Kidney (tissue), 14 donors: ENCODE results near the gene OR9Q1. TPM values are rescaled to one million over a fixed set of nuclear protein-coding genes. Genes with fewer than 3 reads are reported as not detected.

Source experiments
- DNase-seq, 5 donors: peaks; one replicate each; pipeline ENCODE4 v3.0.0-alpha.2; 2013 to 2020
- FAIRE-seq: peaks from 2 replicates; lab custom pipeline; 2012; peaks lifted over from hg19 to GRCh38; lab: Jason Lieb, UNC
- H3K27ac ChIP-seq, 2 donors: one replicate each; pipeline ENCODE4 v1.7.0; 2013; ENCODE audit warnings: low read depth in 2 of 2, low read length in 2 of 2, inconsistent platforms in 1 of 2
- H3K27me3 ChIP-seq: one replicate; pipeline ENCODE4 v1.7.1; 2013; ENCODE audit warnings: low read length, inconsistent platforms; ENCODE audit not compliant: control insufficient read depth, insufficient read depth
- H3K36me3 ChIP-seq, 3 donors: one replicate each; pipeline versions ENCODE4 v1.7.0 to v1.7.1; 2013; ENCODE audit warnings: low read length in 3 of 3, control low read depth in 1 of 3, inconsistent platforms in 1 of 3; ENCODE audit not compliant: insufficient read depth in 3 of 3, control insufficient read depth in 2 of 3
- H3K4me1 ChIP-seq, 3 donors: one replicate each; pipeline versions ENCODE4 v1.7.0 to v1.7.1; 2013; ENCODE audit warnings: low read length in 3 of 3, inconsistent platforms in 1 of 3, low read depth in 1 of 3; ENCODE audit not compliant: control insufficient read depth in 2 of 3, insufficient read depth in 2 of 3
- H3K4me3 ChIP-seq, 3 donors: one replicate each; pipeline versions ENCODE4 v1.7.0 to v1.8.1; 2013; ENCODE audit warnings: low read length in 3 of 3, control low read depth in 1 of 3, inconsistent platforms in 1 of 3
- H3K9ac ChIP-seq, 3 donors: one replicate each; pipeline versions ENCODE4 v1.7.0 to v1.7.1; 2013; ENCODE audit warnings: low read length in 3 of 3, control low read depth in 1 of 3, inconsistent platforms in 1 of 3
- H3K9me3 ChIP-seq, 3 donors: one replicate each; pipeline versions ENCODE4 v1.7.0 to v1.7.1; 2013; ENCODE audit warnings: low read length in 3 of 3, control low read depth in 1 of 3, inconsistent platforms in 1 of 3; ENCODE audit not compliant: control insufficient read depth in 2 of 3, insufficient read depth in 1 of 3
- intact Hi-C: fragments of 100-400 bp; cut with DNase I; formaldehyde crosslinking; loops from one replicate; pipeline ENCODE4 v1.11.1; 2022
- polyA plus RNA-seq: library from polyadenylated mRNA; stranded (reverse); fragments of 350-450 nt; fragmentation: Illumina TruSeq; extraction: RNeasy Lipid Tissue Mini Kit (QIAGEN cat#74804); gene quantifications from one replicate; pipeline ENCODE4 v1.2.3, GENCODE V29; 2014; ENCODE audit warnings: low read depth, low replicate concordance; ENCODE audit not compliant: insufficient read depth
- total RNA-seq: library from RNA; stranded (reverse); fragmentation: NEBNext Ultra II Directional; extraction: Animal tissue kit (Norgen Biotek cat#: 25700); gene quantifications from one replicate; pipeline ENCODE4 v1.2.1, GENCODE V29; 2021
- TF ChIP-seq, protein P1 (sequence below): IDR thresholded peaks from 3 replicates; pipeline ENCODE4 v1.5.1; 2012; ENCODE audit warnings: mild to moderate bottlenecking, moderate library complexity, borderline replicate concordance; ENCODE audit not compliant: insufficient read depth; ENCODE audit errors: extremely low read depth
- donor health status: control.
- donor health status: control.
- donor health status: control.
- donor health status: control.
- donor health status: control.
- donor health status: DM: yes; HTN: yes; CAD: no.
- donor health status: Normal renal cell carcinoma (clear cell type).

Gene OR9Q1
- total and polyA plus RNA-seq, 2 donors from 2014 or later, result not detected

DNA sequence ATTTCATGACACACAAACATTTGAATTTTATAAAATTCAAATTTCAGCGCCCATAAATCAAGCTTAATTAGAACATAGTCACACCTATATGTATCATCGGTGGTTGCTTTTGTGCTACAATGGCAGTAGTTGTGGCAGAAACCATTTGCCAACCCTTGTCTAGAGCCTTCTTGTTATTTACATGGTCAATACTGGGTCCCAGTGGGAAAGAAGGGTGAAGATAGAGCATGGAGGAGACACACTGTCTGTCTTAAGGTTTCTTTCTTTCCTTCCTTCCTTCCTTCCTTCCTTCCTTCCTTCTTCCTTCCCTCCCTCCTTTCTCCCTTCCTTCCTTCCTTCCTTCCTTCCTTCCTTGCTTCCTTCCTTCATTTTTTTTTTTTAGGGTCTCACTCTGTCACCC is 10.8 kb downstream of the OR9Q1 start:
- no peak for FAIRE-seq
- no peak overlapping the region for H3K4me3 ChIP-seq
- H3K27me3 ChIP-seq, result no peaks in the 10 kb centered on the region
- intact Hi-C loops, result no loop called here
- no peaks in the 10 kb centered on the region for H3K36me3 ChIP-seq
- H3K27ac ChIP-seq, result no peak overlapping the region
- H3K4me1 ChIP-seq, result peaks cover 0 to 8% (median 0%) of the 10 kb centered on the region in 3 donors
- peaks cover 0 to 9% (median 0%) of the 10 kb centered on the region in 3 donors for H3K9me3 ChIP-seq
- TF ChIP-seq, protein P1, sequence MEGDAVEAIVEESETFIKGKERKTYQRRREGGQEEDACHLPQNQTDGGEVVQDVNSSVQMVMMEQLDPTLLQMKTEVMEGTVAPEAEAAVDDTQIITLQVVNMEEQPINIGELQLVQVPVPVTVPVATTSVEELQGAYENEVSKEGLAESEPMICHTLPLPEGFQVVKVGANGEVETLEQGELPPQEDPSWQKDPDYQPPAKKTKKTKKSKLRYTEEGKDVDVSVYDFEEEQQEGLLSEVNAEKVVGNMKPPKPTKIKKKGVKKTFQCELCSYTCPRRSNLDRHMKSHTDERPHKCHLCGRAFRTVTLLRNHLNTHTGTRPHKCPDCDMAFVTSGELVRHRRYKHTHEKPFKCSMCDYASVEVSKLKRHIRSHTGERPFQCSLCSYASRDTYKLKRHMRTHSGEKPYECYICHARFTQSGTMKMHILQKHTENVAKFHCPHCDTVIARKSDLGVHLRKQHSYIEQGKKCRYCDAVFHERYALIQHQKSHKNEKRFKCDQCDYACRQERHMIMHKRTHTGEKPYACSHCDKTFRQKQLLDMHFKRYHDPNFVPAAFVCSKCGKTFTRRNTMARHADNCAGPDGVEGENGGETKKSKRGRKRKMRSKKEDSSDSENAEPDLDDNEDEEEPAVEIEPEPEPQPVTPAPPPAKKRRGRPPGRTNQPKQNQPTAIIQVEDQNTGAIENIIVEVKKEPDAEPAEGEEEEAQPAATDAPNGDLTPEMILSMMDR, result no peak
- DNase-seq, result no peak
- H3K9ac ChIP-seq, result no peak overlapping the region

DNA sequence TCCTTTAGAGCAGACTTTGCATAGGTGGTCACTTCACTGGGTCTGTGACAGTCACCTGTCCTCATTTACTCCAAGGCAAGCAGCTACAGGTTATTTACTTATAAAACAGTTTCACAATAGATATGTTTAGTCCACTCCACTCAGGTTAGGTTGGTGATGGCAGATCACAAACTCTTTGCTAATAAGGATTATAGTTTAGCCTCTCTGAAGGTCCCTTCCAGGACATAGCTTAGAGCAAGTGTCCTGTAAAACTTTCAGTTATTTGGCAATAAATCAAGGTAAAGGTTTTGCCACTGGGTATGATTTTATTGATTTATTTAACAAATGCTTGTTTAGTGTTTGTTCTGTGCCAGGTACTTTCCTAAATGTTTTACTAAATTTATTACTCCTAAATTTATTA is 15.9 kb downstream of the OR9Q1 start:
- H3K9ac ChIP-seq, result no peak overlapping the region
- TF ChIP-seq, protein P1, result no peak
- peaks cover 0 to 9% (median 0%) of the 10 kb centered on the region in 3 donors for H3K9me3 ChIP-seq
- no peak for DNase-seq
- no peaks in the 10 kb centered on the region for H3K27me3 ChIP-seq
- no peak overlapping the region for H3K4me3 ChIP-seq
- intact Hi-C loops, result no loop called here
- no peak overlapping the region for H3K27ac ChIP-seq
- no peaks in the 10 kb centered on the region for H3K4me1 ChIP-seq
- no peak for FAIRE-seq
- H3K36me3 ChIP-seq, result no peaks in the 10 kb centered on the region

DNA sequence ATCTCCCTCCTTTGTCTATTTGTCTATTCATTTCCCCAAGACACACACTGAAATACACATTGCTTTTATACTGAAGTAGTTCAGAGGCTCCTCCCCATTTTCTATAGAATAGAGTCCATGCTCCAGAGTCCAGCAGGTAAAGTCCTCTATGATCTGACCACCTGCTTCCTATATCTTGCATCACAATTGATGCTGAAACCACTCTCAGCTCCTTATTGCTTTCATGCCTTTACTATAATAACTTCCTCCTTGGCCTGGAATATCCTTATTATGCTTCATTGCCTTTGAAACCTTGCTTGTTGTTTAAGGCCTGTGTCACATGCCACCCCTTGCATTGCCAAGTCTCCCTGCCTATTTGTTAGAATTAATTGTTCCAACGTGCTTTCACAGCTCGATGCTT is 19.7 kb downstream of the OR9Q1 start:
- no peak overlapping the region for H3K27ac ChIP-seq
- no peaks in the 10 kb centered on the region for H3K4me1 ChIP-seq
- TF ChIP-seq, protein P1, result no peak
- no peak overlapping the region for H3K9ac ChIP-seq
- H3K9me3 ChIP-seq, result no peaks in the 10 kb centered on the region
- intact Hi-C loops, result no loop called here
- no peaks in the 10 kb centered on the region for H3K27me3 ChIP-seq
- FAIRE-seq (no peak), DNase-seq (no peak)
- no peaks in the 10 kb centered on the region for H3K36me3 ChIP-seq
- no peak overlapping the region for H3K4me3 ChIP-seq

DNA sequence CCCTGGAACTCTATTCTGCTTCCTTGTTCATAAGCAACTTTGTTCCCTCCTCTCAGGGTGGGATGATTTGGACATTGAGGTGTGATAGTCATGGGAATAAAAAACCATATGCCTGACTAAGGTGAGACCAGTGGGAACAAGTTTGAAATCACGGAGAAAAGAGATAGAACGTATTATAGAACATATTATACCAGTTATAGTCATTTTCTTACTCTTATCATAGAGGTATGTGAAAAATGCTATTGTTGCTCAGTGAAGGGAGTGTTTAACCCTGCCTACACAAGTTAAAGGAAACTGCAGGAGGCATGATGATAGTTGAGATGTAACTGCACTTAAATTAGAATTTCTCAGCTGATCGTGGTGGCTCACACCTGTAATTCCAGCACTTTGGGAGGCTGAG is 22.6 kb downstream of the OR9Q1 start:
- TF ChIP-seq, protein P1, result no peak

More for the DNA sequence above, 22.6 kb downstream of the OR9Q1 start:
- H3K9me3 ChIP-seq, result no peaks in the 10 kb centered on the region
- DNase-seq (no peak), FAIRE-seq (no peak)
- intact Hi-C loops, result no loop called here
- no peaks in the 10 kb centered on the region for H3K4me1 ChIP-seq
- H3K36me3 ChIP-seq, result no peaks in the 10 kb centered on the region
- no peak overlapping the region for H3K4me3 ChIP-seq
- no peak overlapping the region for H3K9ac ChIP-seq
- no peaks in the 10 kb centered on the region for H3K27me3 ChIP-seq
- H3K27ac ChIP-seq, result no peak overlapping the region
